LoVo (cell line): ENCODE measurements around the gene SEC23A.
"Not testable (repeated sequence)": the region's sequence is repeated elsewhere in the genome, so short reads cannot be mapped to it uniquely, and the experiment has no call there.

Source experiments
- DNase-seq: peaks from one replicate; pipeline ENCODE4 v3.0.0-alpha.2; 2016; ENCODE audit warnings: low spot score

Gene SEC23A

GRCh38 chr14:39029789-39030188 is 73.2 kb downstream of the SEC23A start:
- DNase-seq: no peak

GRCh38 chr14:39028620-39029019 is 74.4 kb downstream of the SEC23A start:
- DNase-seq: no peak

GRCh38 chr14:39025810-39026627 is 77.0 kb downstream of the SEC23A start:
- no peak for DNase-seq

- no peak for DNase-seq
These were observed 77.7 kb downstream of the SEC23A start for GRCh38 chr14:39025250-39025809.

GRCh38 chr14:39023939-39024871 is 78.8 kb downstream of the SEC23A start:
- DNase-seq: peak; percentile 59

GRCh38 chr14:39017096-39018016 is 85.7 kb downstream of the SEC23A start:
- DNase-seq: not testable (repeated sequence)

GRCh38 chr14:39016733-39017095 is 86.3 kb downstream of the SEC23A start:
- DNase-seq: no peak

GRCh38 chr14:39015964-39016577 is 87.0 kb downstream of the SEC23A start:
- DNase-seq: no peak

GRCh38 chr14:39015360-39015961 is 87.6 kb downstream of the SEC23A start:
- peak; percentile 26 for DNase-seq

GRCh38 chr14:39014460-39014859 is 88.6 kb downstream of the SEC23A start:
- DNase-seq: no peak

- DNase-seq: not testable (repeated sequence)
These were observed 94.1 kb downstream of the SEC23A start for GRCh38 chr14:39008965-39009364.

- DNase-seq: no peak
These were observed 96.2 kb downstream of the SEC23A start for GRCh38 chr14:39006721-39007410.

- no peak for DNase-seq
These were observed 97.8 kb downstream of the SEC23A start for GRCh38 chr14:39005044-39005880.

- no peak for DNase-seq
These were observed 103.1 kb downstream of the SEC23A start for GRCh38 chr14:38999949-39000348.

- no peak for DNase-seq
These were observed 108.3 kb downstream of the SEC23A start for GRCh38 chr14:38994731-38995130.

- no peak for DNase-seq
These were observed 109.1 kb downstream of the SEC23A start for GRCh38 chr14:38993981-38994380.

GRCh38 chr14:38992067-38992844 is 110.8 kb downstream of the SEC23A start:
- no peak for DNase-seq

GRCh38 chr14:38991299-38991698 is 111.7 kb downstream of the SEC23A start:
- no peak for DNase-seq
